Prostate gland (tissue), 2 donors: ENCODE measurements around the gene SLC7A11.

Source experiments
- CTCF ChIP-seq, 4 experiments: fragments of 200-600 bp in 2 of 4; fragments of 450-650 bp in 2 of 4; sonication (generic) in 2 of 4; IDR thresholded peaks; 1 replicate in 3 of 4; 2 replicates in 1 of 4; pipeline ENCODE4 v1.5.1; 2016 to 2019; ENCODE audit warnings: antibody characterized with exemption in 4 of 4, mild to moderate bottlenecking in 2 of 4, moderate library complexity in 2 of 4
- POLR2A ChIP-seq: fragments of 450-650 bp; IDR thresholded peaks from one replicate; pipeline ENCODE4 v1.6.1; 2016; ENCODE audit warnings: antibody characterized with exemption, mild to moderate bottlenecking
- POLR2AphosphoS5 ChIP-seq: sonication (generic); formaldehyde crosslinking; IDR thresholded peaks from one replicate; pipeline ENCODE4 v1.6.1; 2017; ENCODE audit warnings: antibody characterized with exemption

- TF ChIP-seq CTCF (IDR thresholded peaks at IDR 0.05) (no peak), POLR2AphosphoS5 (no peak), POLR2A (no peak)
Measured at GRCh38 chr4:138236037-138236436, 6.1 kb downstream of the SLC7A11 start.
